GM19193 (cell line): ENCODE data around the gene CALML3.

Experiments used
- POLR2A ChIP-seq: IDR thresholded peaks from 4 replicates; pipeline ENCODE4 v1.6.1; 2011; ENCODE audit not compliant: insufficient read depth, insufficient read length; ENCODE audit errors: extremely low read depth

The CALML3 gene

DNA sequence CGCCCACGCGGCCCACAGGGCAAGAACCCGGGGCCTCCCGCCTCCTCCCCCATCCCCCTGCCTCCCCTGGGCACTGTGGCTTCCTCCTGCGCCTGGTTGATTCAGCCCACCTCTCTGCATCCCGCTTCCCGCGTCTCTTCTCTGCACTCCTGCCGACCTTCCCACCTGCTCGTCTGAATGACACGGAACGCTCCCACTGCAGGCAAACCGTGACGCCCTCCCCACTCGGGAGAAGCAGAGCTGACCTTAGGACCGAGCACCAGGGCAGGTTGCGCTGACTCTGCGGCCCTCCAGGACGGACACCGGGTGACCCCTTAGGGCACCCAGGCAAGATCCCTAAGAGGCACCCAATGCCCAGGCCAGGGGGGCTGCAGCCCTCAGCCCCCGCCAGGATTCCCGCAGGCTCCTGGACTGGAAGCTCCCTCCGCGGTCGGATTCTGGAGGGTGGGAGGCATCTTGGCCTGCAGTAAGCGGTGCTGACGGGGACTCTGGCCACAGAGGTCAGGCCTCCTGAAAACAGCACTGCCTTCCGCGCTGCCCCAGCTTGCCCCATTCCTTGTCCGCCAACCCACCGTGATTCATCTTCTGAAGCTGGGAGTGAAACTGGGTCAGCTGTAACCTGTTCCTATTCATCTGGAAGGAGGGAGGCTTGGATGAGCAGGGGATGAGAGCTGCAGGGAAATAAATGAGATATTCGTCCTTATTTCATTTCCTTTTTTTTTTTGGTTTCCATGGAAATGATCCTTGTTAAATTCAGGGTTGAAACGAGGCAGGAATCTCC, 990 bp downstream of the CALML3 start:
- no peak for TF ChIP-seq POLR2A

- no peak for TF ChIP-seq POLR2A
Observed at GRCh38 chr10:5526691-5527331, 2.0 kb downstream of the CALML3 start.

DNA sequence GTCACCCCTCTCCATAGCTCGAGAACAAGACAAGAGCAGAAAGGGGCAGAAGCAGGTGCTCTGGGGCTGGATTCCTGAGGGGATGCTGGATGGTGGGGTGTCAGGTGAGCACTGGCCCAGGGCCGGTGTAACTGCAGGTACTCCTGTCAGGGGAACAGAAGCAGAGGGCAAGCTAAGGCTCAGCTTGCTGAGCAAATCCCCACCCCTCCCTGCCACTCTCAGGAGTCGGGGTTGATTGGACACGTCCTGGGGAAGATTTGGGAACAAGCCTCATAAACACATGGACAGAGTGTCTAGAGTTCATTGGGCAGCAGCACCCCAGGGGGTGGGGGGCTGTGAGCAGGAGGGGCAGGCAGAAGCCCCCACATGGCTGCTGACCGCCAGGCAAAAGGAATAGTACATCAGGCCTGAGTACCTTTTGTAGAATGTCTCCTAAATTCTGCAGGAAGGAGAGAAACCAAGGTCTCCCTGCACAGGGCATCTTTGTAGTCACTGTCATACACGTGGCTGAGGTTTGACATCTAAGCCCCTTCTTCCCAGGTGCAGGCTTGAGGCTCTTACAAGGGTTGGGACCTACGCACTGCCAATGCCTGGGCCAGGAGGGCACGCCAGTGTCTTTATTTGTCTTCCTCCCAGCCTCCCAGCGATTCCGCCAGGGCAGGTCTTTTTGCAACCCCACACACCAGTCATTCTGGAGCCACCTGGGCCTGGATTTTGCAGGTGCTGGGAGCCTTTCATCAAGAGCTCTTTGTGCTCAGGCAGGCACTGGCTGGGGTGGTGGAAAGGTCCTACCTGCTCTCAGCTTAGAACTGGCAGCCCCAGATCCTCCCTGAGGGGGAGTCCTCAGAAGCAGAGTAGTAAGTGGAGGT, 2.8 kb downstream of the CALML3 start:
- TF ChIP-seq POLR2A: no peak

GRCh38 chr10:5528989-5529701, 4.4 kb downstream of the CALML3 start:
- TF ChIP-seq POLR2A: no peak

DNA sequence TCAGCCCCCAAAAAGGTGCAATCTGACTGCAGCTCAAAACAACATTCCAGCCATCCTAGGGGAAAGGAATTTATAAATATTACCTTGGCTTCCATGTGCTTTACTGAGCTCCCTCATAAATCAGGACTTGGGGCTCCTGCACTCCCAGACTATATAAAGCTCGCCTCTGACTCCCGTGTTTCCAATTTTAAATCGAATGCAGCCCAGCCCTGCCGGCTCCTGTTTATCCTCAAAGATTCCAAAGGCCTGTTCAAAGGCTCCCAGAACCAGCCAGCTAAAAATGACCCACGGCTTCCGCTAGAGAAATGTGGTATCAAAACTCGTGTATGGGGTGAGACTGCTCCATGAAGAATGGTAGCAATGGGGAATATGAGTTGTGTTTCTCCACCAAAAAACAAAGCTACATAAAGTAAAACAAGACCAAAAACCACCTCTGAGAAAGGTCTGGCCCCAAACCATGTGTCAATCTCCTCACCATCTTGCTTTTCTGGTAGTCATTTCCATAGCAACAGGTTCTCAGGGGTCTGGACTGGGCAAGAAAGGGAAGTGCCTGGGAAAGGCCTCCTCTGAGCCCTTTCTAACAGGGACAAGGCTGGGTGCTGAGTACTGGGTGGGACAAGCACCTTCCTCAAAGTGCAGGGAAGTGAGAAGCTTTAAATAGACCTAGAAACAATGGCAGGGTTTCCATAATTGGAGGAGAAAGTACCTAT, 5.1 kb downstream of the CALML3 start:
- no peak for TF ChIP-seq POLR2A

- TF ChIP-seq POLR2A: no peak
Observed at GRCh38 chr10:5530412-5530806, 5.6 kb downstream of the CALML3 start.

DNA sequence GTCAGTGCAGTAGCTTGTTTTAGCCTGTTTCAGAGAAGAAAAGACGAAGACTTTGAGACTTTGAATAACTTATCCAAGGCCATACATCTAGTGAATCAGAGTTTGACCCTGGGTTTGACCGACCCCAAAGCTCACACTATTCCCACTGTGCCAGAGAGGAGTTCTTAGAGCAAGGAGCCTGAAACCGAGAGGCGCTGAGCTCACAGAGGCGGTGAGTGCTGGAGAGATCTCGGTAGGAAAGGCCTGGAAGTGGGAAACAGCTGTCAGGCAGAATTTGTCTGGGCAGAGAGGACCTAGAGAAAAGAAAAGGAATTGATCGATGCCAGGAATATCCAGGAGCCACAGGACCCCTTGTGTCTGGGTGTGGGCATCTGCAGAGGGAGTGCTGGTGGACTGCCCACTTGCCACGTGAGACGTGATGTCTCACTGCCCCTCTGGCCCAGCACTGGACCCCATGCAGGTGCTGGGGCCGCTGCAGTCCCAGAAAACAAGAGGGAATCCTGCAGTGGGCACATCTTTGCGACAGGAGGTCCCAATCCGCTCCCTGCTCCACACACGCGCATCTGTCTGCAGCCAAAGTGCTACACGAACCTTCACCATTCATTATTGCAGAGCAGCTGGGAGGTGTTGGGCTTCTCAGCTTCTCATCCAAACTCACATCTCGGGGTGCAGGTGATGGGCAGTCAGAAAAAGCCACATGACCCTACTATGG, 6.2 kb downstream of the CALML3 start:
- TF ChIP-seq POLR2A: no peak

DNA sequence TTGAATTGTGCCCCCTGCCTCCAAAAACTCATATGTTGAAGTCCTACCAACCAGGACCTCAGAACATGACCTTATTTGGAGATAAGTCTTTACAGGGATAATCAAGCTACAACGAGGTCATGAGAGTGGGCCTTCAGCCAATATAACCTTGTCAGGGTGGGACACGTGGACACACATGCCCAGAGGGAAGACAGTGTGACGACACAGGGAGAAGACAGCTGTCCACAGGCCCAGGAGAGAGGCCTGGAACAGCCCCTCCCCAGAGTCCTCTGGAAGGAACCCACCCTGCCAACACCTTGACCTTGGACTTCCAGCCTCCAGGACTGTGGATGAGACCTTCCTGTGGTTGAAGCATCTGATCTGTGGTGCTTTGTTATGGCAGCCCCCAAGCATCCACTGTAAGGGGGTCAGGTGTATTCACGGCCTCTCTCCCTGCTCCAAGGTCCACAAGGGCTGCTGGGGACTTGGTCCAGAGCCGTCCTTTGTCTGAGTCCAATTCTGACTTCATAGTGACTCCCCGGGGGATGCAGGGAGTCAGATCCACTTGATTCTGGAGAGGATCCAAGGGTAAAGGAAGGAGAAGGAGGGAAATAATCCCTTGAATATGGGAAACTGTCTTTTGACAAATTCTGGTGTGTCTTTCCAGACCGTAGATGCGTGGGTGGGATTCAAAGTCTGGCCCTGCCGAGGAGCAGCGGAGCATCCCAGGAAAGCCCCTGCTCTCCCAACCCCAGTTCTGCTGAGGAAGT, 7.0 kb downstream of the CALML3 start:
- TF ChIP-seq POLR2A: no peak

GRCh38 chr10:5532307-5532605, 7.5 kb downstream of the CALML3 start:
- no peak for TF ChIP-seq POLR2A

DNA sequence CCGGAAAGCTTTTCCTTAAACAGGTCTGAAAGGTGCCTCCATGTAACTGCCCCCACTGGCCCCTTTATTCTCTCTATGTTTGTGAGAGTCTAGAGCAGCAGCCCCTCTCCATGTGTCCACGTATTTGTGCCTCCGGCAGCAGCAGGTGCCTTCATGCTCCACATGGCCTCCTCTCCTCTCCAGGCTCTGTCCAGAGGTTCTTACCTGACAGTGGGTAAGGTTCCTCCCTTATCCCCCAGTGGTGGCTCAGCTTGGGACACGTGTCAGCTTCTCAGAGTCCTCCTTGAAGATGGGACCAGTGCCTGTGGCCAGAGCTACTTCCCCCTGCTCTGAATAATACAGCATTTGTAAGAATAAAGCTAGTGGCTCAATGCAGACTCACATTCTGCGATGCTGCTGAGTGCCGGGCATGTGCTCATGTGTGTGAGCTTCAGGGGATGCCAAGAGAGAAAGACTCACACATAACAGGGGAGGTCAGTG, 7.9 kb downstream of the CALML3 start:
- TF ChIP-seq POLR2A: no peak

DNA sequence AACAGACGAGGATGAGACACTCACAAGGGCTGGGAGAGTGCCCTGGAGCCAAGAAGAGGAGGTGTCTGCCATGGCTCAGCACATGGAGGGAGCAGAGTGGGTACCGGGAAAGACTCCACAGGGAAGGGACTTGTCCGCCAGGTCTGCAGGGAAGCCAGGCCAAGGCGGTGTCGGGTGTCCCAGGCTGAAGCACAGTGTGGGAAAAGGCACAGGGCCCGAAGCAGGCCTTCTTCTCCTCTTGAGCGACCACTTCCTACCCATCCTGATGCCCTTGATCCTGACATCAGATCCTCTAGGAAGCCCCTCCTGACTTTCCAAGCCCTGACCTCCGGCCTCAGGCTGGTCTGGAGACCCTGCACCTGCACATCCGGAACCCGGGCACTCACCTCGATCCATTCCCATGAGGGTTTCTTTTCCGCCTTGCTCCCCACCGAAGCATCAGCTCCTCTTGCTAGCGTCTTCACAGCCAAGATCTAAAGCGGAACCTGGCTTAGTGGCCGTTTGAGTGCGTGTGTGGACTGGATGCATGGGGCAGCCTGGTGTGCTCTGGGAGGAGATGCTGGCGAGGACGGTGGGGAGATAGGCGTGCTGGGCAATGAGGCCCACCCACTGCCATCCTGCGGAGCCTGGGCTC, 8.5 kb downstream of the CALML3 start:
- no peak for TF ChIP-seq POLR2A

GRCh38 chr10:5534051-5534821, 9.5 kb downstream of the CALML3 start:
- TF ChIP-seq POLR2A: no peak
